Neuron (in vitro differentiated cells): Measurements from ENCODE around the gene ERGIC1.

ENCODE experiments used
- H2AFZ ChIP-seq: one replicate; pipeline ENCODE4 v1.6.1; 2013; ENCODE audit warnings: low read depth, mild to moderate bottlenecking, inconsistent platforms, low read length, moderate library complexity
- H3K27me3 ChIP-seq: one replicate; pipeline ENCODE4 v1.6.1; 2013; ENCODE audit warnings: low read length; ENCODE audit not compliant: insufficient read depth
- H3K36me3 ChIP-seq: one replicate; pipeline ENCODE4 v1.6.1; 2013; ENCODE audit warnings: low read length; ENCODE audit not compliant: insufficient read depth
- H3K4me1 ChIP-seq: one replicate; pipeline ENCODE4 v1.6.1; 2013; ENCODE audit warnings: low read length; ENCODE audit not compliant: insufficient read depth
- H3K4me3 ChIP-seq: 2 replicates; pipeline ENCODE4 v1.5.1; 2013; ENCODE audit warnings: mild to moderate bottlenecking, low read length, moderate library complexity
- H3K9me3 ChIP-seq: one replicate; pipeline ENCODE4 v1.6.1; 2013; ENCODE audit warnings: low read length

Gene ERGIC1

GRCh38 chr5:172950176-172950965, 116.3 kb downstream of the ERGIC1 start:
- Histone ChIP-seq H3K27me3 (no peaks in the 10 kb centered on the region), H3K4me1 (no peaks in the 10 kb centered on the region), H2AFZ (no peak overlapping the region), H3K36me3 (peaks cover 25% of the 10 kb centered on the region), H3K9me3 (no peaks in the 10 kb centered on the region), H3K4me3 (no peak overlapping the region)

- Histone ChIP-seq H3K4me1 (no peaks in the 10 kb centered on the region), H3K4me3 (no peak overlapping the region), H3K36me3 (peaks cover 20% of the 10 kb centered on the region), H3K27me3 (no peaks in the 10 kb centered on the region), H3K9me3 (no peaks in the 10 kb centered on the region), H2AFZ (no peak overlapping the region)
Measured at GRCh38 chr5:172951371-172952033, 117.5 kb downstream of the ERGIC1 start.

GRCh38 chr5:172952034-172952511, 118.0 kb downstream of the ERGIC1 start:
- no peak overlapping the region for H3K4me3 ChIP-seq
- H3K9me3 ChIP-seq, result no peaks in the 10 kb centered on the region
- H3K36me3 ChIP-seq, result peaks cover 19% of the 10 kb centered on the region
- H3K4me1 ChIP-seq, result no peaks in the 10 kb centered on the region
- H2AFZ ChIP-seq, result no peak overlapping the region
- no peaks in the 10 kb centered on the region for H3K27me3 ChIP-seq

- Histone ChIP-seq H3K9me3 (no peaks in the 10 kb centered on the region), H2AFZ (no peak overlapping the region), H3K36me3 (peaks cover 13% of the 10 kb centered on the region), H3K27me3 (no peaks in the 10 kb centered on the region), H3K4me3 (no peak overlapping the region), H3K4me1 (no peaks in the 10 kb centered on the region)
Measured at GRCh38 chr5:172953776-172954675, 120.0 kb downstream of the ERGIC1 start.

GRCh38 chr5:172954751-172955159, 120.7 kb downstream of the ERGIC1 start:
- no peaks in the 10 kb centered on the region for H3K27me3 ChIP-seq
- no peak overlapping the region for H3K4me3 ChIP-seq
- H3K9me3 ChIP-seq, result no peaks in the 10 kb centered on the region
- no peak overlapping the region for H2AFZ ChIP-seq
- no peaks in the 10 kb centered on the region for H3K4me1 ChIP-seq
- H3K36me3 ChIP-seq, result peaks cover 10% of the 10 kb centered on the region

GRCh38 chr5:172956228-172956627, 122.2 kb downstream of the ERGIC1 start:
- H3K9me3 ChIP-seq, result no peaks in the 10 kb centered on the region
- H3K4me1 ChIP-seq, result peaks cover 9% of the 10 kb centered on the region
- no peaks in the 10 kb centered on the region for H3K27me3 ChIP-seq
- peaks cover 3% of the 10 kb centered on the region for H3K36me3 ChIP-seq
- H3K4me3 ChIP-seq, result no peak overlapping the region
- H2AFZ ChIP-seq, result no peak overlapping the region

GRCh38 chr5:172956936-172957335, 122.9 kb downstream of the ERGIC1 start:
- Histone ChIP-seq H3K9me3 (no peaks in the 10 kb centered on the region), H2AFZ (no peak overlapping the region), H3K36me3 (peaks cover 5% of the 10 kb centered on the region), H3K4me1 (peaks cover 9% of the 10 kb centered on the region), H3K4me3 (no peak overlapping the region), H3K27me3 (no peaks in the 10 kb centered on the region)

GRCh38 chr5:172957458-172957857, 123.4 kb downstream of the ERGIC1 start:
- Histone ChIP-seq H2AFZ (no peak overlapping the region), H3K27me3 (no peaks in the 10 kb centered on the region), H3K9me3 (no peaks in the 10 kb centered on the region), H3K36me3 (peaks cover 5% of the 10 kb centered on the region), H3K4me3 (no peak overlapping the region), H3K4me1 (peaks cover 9% of the 10 kb centered on the region)

- no peaks in the 10 kb centered on the region for H3K9me3 ChIP-seq
- no peaks in the 10 kb centered on the region for H3K27me3 ChIP-seq
- H3K4me1 ChIP-seq, result peaks cover 9% of the 10 kb centered on the region
- peak overlapping the region; percentile 70 for H3K4me3 ChIP-seq
- peak overlapping the region; percentile 63 for H2AFZ ChIP-seq
- peaks cover 5% of the 10 kb centered on the region for H3K36me3 ChIP-seq
Measured at GRCh38 chr5:172958331-172959046, 124.4 kb downstream of the ERGIC1 start.

GRCh38 chr5:172959824-172960799, 126.1 kb downstream of the ERGIC1 start:
- H3K36me3 ChIP-seq, result peaks cover 10% of the 10 kb centered on the region
- peak overlapping the region; percentile 70 for H3K4me3 ChIP-seq
- H3K27me3 ChIP-seq, result no peaks in the 10 kb centered on the region
- H2AFZ ChIP-seq, result peak overlapping the region; percentile 6
- no peaks in the 10 kb centered on the region for H3K9me3 ChIP-seq
- peaks cover 9% of the 10 kb centered on the region for H3K4me1 ChIP-seq

GRCh38 chr5:172969921-172970320, 135.9 kb downstream of the ERGIC1 start:
- Histone ChIP-seq H3K4me1 (no peaks in the 10 kb centered on the region), H3K36me3 (peaks cover 26% of the 10 kb centered on the region), H3K27me3 (no peaks in the 10 kb centered on the region), H3K9me3 (no peaks in the 10 kb centered on the region), H3K4me3 (no peak overlapping the region), H2AFZ (no peak overlapping the region)
